Transverse colon (tissue), 4 donors: Measurements from ENCODE around the gene STYXL2. TPM values are rescaled to one million over a fixed set of nuclear protein-coding genes. Genes with fewer than 3 reads are reported as not detected.

ENCODE experiments used
- DNase-seq: peaks from one replicate; pipeline ENCODE4 v3.0.0-alpha.2; 2019
- H3K27ac ChIP-seq, 4 donors: fragments of 200-600 bp; sonication (generic); 2 replicates each; pipeline ENCODE4 v1.5.1; 2016 to 2018; ENCODE audit warnings: inconsistent platforms in 4 of 4
- H3K27me3 ChIP-seq: fragments of 200-600 bp; sonication (generic); 2 replicates; pipeline ENCODE4 v1.5.1; 2017; ENCODE audit warnings: inconsistent platforms
- H3K36me3 ChIP-seq, 4 donors: fragments of 200-600 bp; sonication (generic); 2 replicates each; pipeline ENCODE4 v1.5.1; 2017 to 2019; ENCODE audit warnings: inconsistent platforms in 4 of 4
- H3K4me1 ChIP-seq, 4 donors: fragments of 200-600 bp; sonication (generic); 2 replicates each; pipeline ENCODE4 v1.5.1; 2017 to 2020; ENCODE audit warnings: inconsistent platforms in 4 of 4
- H3K4me3 ChIP-seq, 4 donors: fragments of 200-600 bp; sonication (generic); 1 replicate in 1 of 4; 2 replicates in 3 of 4; pipeline versions ENCODE4 v1.5.1 to v1.6.1; 2017 to 2019; ENCODE audit warnings: inconsistent platforms in 4 of 4
- H3K9me3 ChIP-seq, 2 donors: fragments of 200-600 bp; sonication (generic); 2 replicates each; pipeline ENCODE4 v1.5.1; 2017 to 2019; ENCODE audit warnings: inconsistent platforms in 2 of 2
- CTCF ChIP-seq, 5 experiments: fragments of 200-600 bp in 3 of 5; fragments of 450-650 bp in 2 of 5; sonication (generic) in 3 of 5; IDR thresholded peaks; 1 replicate in 2 of 5; 2 replicates in 3 of 5; pipeline ENCODE4 v1.5.1; 2016 to 2017; ENCODE audit warnings: antibody characterized with exemption in 5 of 5, inconsistent platforms in 3 of 5, mild to moderate bottlenecking in 2 of 5, moderate library complexity in 1 of 5
- EP300 ChIP-seq: sonication (generic); formaldehyde crosslinking; IDR thresholded peaks from one replicate; pipeline ENCODE4 v1.6.1; 2017; ENCODE audit warnings: antibody characterized with exemption, low read depth
- POLR2A ChIP-seq: fragments of 450-650 bp; IDR thresholded peaks from one replicate; pipeline ENCODE4 v1.6.1; 2016; ENCODE audit warnings: antibody characterized with exemption, mild to moderate bottlenecking, moderate library complexity
- POLR2AphosphoS5 ChIP-seq, 3 donors: sonication (generic); formaldehyde crosslinking; IDR thresholded peaks; one replicate each; pipeline ENCODE4 v1.6.1; 2016; ENCODE audit warnings: antibody characterized with exemption in 3 of 3
- WGBS, 2 donors: methylation state at CpG; one replicate each; pipeline ENCODE4 v1.1.5; 2018; ENCODE audit warnings: low coverage in 1 of 2; 5-methylcytosine and 5-hydroxymethylcytosine counted together
- in situ Hi-C, 4 donors: fragments of 200-750 bp; cut with MboI; loops; one replicate each; pipeline versions ENCODE4 v1.15.0 to v1.15.1; 2017; ENCODE audit warnings: low sequenced_read_pairs in 3 of 4, low pct_ligation_motif_present in 1 of 4, low pct_unique_long_range_greater_than_20kb in 1 of 4
- intact Hi-C: fragments of 100-400 bp; cut with DNase I; formaldehyde crosslinking; loops from one replicate; pipeline ENCODE4 v1.15.1; 2023; ENCODE audit warnings: low total_unique reads
- total RNA-seq, 4 donors: library from RNA; depleted of rRNA; stranded (reverse); fragments of >200 nt; gene quantifications; one replicate each; pipeline ENCODE4 v1.1.0, GENCODE V29; 2016

STYXL2 gene
- total RNA-seq, 4 donors from 2014 or later, result 0.16 to 0.41 TPM; not detected in 2

- no peak for DNase-seq
- Histone ChIP-seq H3K9me3 (no peaks in the 10 kb centered on the region), H3K4me1 (peaks cover 0 to 20% (median 5%) of the 10 kb centered on the region in 4 donors), H3K27me3 (no peaks in the 10 kb centered on the region), H3K36me3 (no peaks in the 10 kb centered on the region), H3K4me3 (no peak overlapping the region), H3K27ac (no peak overlapping the region)
- intact Hi-C loops (no loop called here), in situ Hi-C loops (no loop called here)
- WGBS, 2 donors, result 85% methylated on average over 3 of the region's 3 CpGs; no CpG with 5 or more reads in 1 of the 2 donors
- TF ChIP-seq EP300 (no peak), CTCF (IDR thresholded peaks at IDR 0.05) (no peak), POLR2A (no peak), POLR2AphosphoS5 (IDR thresholded peaks at IDR 0.05) (no peak)
These were observed 44.1 kb downstream of the STYXL2 start for GRCh38 chr1:167137793-167138510.

- 60 to 81% methylated on average over 1 of the region's 1 CpG for WGBS, 2 donors
- no peaks in the 10 kb centered on the region for H3K9me3 ChIP-seq
- no peaks in the 10 kb centered on the region for H3K36me3 ChIP-seq
- in situ Hi-C loops (no loop called here), intact Hi-C loops (no loop called here)
- H3K27ac ChIP-seq, result no peak overlapping the region
- no peaks in the 10 kb centered on the region for H3K27me3 ChIP-seq
- TF ChIP-seq CTCF (IDR thresholded peaks at IDR 0.05) (no peak), POLR2A (no peak), EP300 (no peak), POLR2AphosphoS5 (IDR thresholded peaks at IDR 0.05) (no peak)
- H3K4me1 ChIP-seq, result peaks cover 0 to 20% (median 5%) of the 10 kb centered on the region in 4 donors
- DNase-seq, result no peak
- H3K4me3 ChIP-seq, result no peak overlapping the region
These were observed 44.8 kb downstream of the STYXL2 start for GRCh38 chr1:167138703-167139102.

GRCh38 chr1:167141963-167142362 lies 48.1 kb downstream of the STYXL2 start:
- in situ Hi-C loops, result no loop called here
- 79 to 83% methylated on average over 3 of the region's 3 CpGs for WGBS, 2 donors

More at GRCh38 chr1:167141963-167142362, 48.1 kb downstream of the STYXL2 start:
- no peaks in the 10 kb centered on the region for H3K9me3 ChIP-seq
- no peaks in the 10 kb centered on the region for H3K36me3 ChIP-seq
- no peak for TF ChIP-seq POLR2AphosphoS5 (IDR thresholded peaks at IDR 0.05)
- no peak for TF ChIP-seq EP300
- no peak for TF ChIP-seq CTCF (IDR thresholded peaks at IDR 0.05)
- TF ChIP-seq POLR2A, result no peak
- H3K27ac ChIP-seq, result no peak overlapping the region
- H3K4me3 ChIP-seq, result no peak overlapping the region
- intact Hi-C loops, result no loop called here
- H3K27me3 ChIP-seq, result no peaks in the 10 kb centered on the region
- no peaks in the 10 kb centered on the region for H3K4me1 ChIP-seq
- no peak for DNase-seq

Other genes starting within 250 kb of the STYXL2 start
- 10 to 100 TPM in 3 of 4 donors, 1 to 10 TPM in 1; 1.5 to 21.7 (median 12.0) TPM for gene TADA1, start 217.8 kb upstream of the STYXL2 start, total RNA-seq
- gene ILDR2, start 118.5 kb upstream of the STYXL2 start, total RNA-seq, result 1 to 10 TPM; 1.1 to 5.4 (median 1.7) TPM
- gene MAEL, start 104.8 kb upstream of the STYXL2 start, total RNA-seq, result not detected
- gene GPA33, start 3.7 kb upstream of the STYXL2 start, total RNA-seq, result 100 to 1,000 TPM in 3 of 4 donors, 10 to 100 TPM in 1; 87.4 to 568 (median 509) TPM
- 10 to 100 TPM in 3 of 4 donors, 1 to 10 TPM in 1; 6.6 to 31.8 (median 19.0) TPM for gene POU2F1, start 126.8 kb downstream of the STYXL2 start, total RNA-seq